PC-3 (cell line): ENCODE measurements around the gene ZNF692.
"Not testable (repeated sequence)": the region's sequence is repeated elsewhere in the genome, so short reads cannot be mapped to it uniquely, and the experiment has no call there.

Source experiments
- EZH2 ChIP-seq: fragments of 300-600 bp; sonication (generic); IDR thresholded peaks from one replicate; pipeline ENCODE4 v1.6.1; 2017; ENCODE audit warnings: antibody characterized with exemption, mild to moderate bottlenecking, low read length; ENCODE audit not compliant: unreplicated experiment
- TF ChIP-seq, protein P1 (sequence below): fragments of 300-600 bp; sonication (generic); conservative IDR thresholded peaks from 2 replicates; pipeline ENCODE4 v1.5.1; 2017; ENCODE audit warnings: antibody characterized with exemption, low read depth, mild to moderate bottlenecking, low read length

GRCh38 chr1:248882427-248882826 is 23.5 kb upstream of the ZNF692 start:
- TF ChIP-seq, protein P1, sequence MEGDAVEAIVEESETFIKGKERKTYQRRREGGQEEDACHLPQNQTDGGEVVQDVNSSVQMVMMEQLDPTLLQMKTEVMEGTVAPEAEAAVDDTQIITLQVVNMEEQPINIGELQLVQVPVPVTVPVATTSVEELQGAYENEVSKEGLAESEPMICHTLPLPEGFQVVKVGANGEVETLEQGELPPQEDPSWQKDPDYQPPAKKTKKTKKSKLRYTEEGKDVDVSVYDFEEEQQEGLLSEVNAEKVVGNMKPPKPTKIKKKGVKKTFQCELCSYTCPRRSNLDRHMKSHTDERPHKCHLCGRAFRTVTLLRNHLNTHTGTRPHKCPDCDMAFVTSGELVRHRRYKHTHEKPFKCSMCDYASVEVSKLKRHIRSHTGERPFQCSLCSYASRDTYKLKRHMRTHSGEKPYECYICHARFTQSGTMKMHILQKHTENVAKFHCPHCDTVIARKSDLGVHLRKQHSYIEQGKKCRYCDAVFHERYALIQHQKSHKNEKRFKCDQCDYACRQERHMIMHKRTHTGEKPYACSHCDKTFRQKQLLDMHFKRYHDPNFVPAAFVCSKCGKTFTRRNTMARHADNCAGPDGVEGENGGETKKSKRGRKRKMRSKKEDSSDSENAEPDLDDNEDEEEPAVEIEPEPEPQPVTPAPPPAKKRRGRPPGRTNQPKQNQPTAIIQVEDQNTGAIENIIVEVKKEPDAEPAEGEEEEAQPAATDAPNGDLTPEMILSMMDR, result not testable (repeated sequence)
- not testable (repeated sequence) for TF ChIP-seq EZH2
